Activated B cell treated with CpG ODN at 0.5 μM for 24 hours (primary cell): ENCODE measurements around the gene CWF19L2. TPM values are rescaled to one million over a fixed set of nuclear protein-coding genes. Genes with fewer than 3 reads are reported as not detected.
"Not testable (repeated sequence)": the region's sequence is repeated elsewhere in the genome, so short reads cannot be mapped to it uniquely, and the experiment has no call there.

Experiments
- ATAC-seq: fragments of 200-7000 bp; cut with Tn5 transposase; one replicate; pipeline ENCODE4 v1.10.0; 2021; ENCODE audit warnings: low read depth, mild to moderate bottlenecking, moderate library complexity
- CTCF ChIA-PET: fragments of 350-600 bp; sonication (Branson Sonifier 250); formaldehyde crosslinking; loops from one replicate; lab custom pipeline; 2021; ENCODE audit warnings: antibody characterized with exemption; lab: Charles Lee
- POLR2A ChIA-PET: fragments of 350-600 bp; sonication (Branson Sonifier 250); formaldehyde crosslinking; loops from one replicate; lab custom pipeline; 2021; ENCODE audit warnings: antibody characterized with exemption; lab: Charles Lee
- DNase-seq: peaks from one replicate; pipeline ENCODE4 v3.0.0; 2022
- H3K27ac Mint-ChIP-seq: one replicate; pipeline ENCODE4 v1.8.0; 2020; ENCODE audit warnings: mixed read lengths
- H3K27me3 Mint-ChIP-seq: one replicate; pipeline ENCODE4 v1.8.0; 2021; ENCODE audit warnings: mixed read lengths
- H3K36me3 Mint-ChIP-seq: one replicate; pipeline ENCODE4 v1.8.0; 2021; ENCODE audit warnings: low read depth, mixed read lengths
- H3K4me1 Mint-ChIP-seq: one replicate; pipeline ENCODE4 v1.8.0; 2021; ENCODE audit warnings: mixed read lengths
- H3K4me3 Mint-ChIP-seq: one replicate; pipeline ENCODE4 v1.8.0; 2020; ENCODE audit warnings: mild to moderate bottlenecking, mixed read lengths
- H3K9me3 Mint-ChIP-seq: one replicate; pipeline ENCODE4 v1.8.0; 2020; ENCODE audit warnings: mixed read lengths
- CTCF ChIP-seq: fragments of 200-600 bp; IDR thresholded peaks from one replicate; pipeline ENCODE4 v1.8.0; 2022; ENCODE audit warnings: antibody characterized with exemption, mild to moderate bottlenecking
- intact Hi-C: fragments of 100-400 bp; cut with micrococcal nuclease; formaldehyde crosslinking; loops from one replicate; pipeline ENCODE4 v1.15.1; 2024
- total RNA-seq: library from RNA; stranded (reverse); gene quantifications from 2 replicates; pipeline ENCODE4 v1.2.3, GENCODE V29; 2022

Gene CWF19L2
- total RNA-seq, 1 donor from 2014 or later: 26.1 TPM

- no peak for ATAC-seq
- ChIA-PET CTCF (interaction anchor here (1.2 kb wide), 1 partner anchor 10 kb away, joined by 3 read pairs; the partner anchor contains the start of gene CWF19L2), POLR2A (no interaction called here)
- Mint-ChIP-seq H3K27me3 (peaks cover 60% of the 10 kb centered on the region), H3K27ac (no peak overlapping the region), H3K9me3 (peaks cover 9% of the 10 kb centered on the region), H3K4me3 (no peak overlapping the region), H3K4me1 (no peaks in the 10 kb centered on the region), H3K36me3 (no peaks in the 10 kb centered on the region)
- intact Hi-C loops: no loop called here
- no peak for TF ChIP-seq CTCF
- no peak for DNase-seq
These were observed 10.1 kb upstream of the CWF19L2 start for GRCh38 chr11:107467696-107468095.

DNA sequence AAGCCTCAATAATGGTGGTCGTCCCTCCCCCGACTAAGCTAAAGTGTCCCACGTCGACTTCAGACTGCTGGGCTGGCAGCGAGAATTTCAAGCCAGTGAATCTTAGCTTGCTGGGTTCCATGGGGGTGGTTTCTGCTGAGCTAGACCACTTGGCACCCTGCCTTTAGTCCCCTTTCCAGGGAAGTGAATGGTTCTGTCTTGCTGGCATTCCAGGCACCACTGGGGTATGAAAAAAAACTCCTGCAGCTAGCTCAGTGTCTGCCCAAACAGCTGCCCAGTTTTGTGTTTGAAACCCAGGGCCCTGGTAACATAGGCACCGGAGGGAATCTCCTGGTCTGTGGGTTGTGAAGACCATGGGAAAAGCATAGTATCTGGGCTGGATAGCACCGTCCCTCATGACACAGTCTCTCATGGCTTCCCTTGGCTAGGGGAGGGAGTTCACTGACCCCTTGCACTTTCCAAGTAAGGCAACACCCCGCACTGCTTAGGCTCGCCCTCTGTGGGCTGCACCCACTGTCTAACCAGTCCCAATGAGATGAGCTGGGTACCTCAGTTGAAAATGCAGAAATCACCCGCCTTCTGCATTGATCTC is 8.7 kb upstream of the CWF19L2 start:
- H3K36me3 Mint-ChIP-seq, CTCF ChIA-PET, DNase-seq, H3K4me3 Mint-ChIP-seq, POLR2A ChIA-PET, H3K27ac Mint-ChIP-seq, intact Hi-C loops, ATAC-seq, H3K9me3 Mint-ChIP-seq, H3K4me1 Mint-ChIP-seq: not testable (repeated sequence)
- H3K27me3 Mint-ChIP-seq: peaks cover 55% of the 10 kb centered on the region

GRCh38 chr11:107457205-107457557 is 444 bp downstream of the CWF19L2 start:
- peaks cover 25% of the 10 kb centered on the region for H3K4me1 Mint-ChIP-seq
- H3K9me3 Mint-ChIP-seq: no peaks in the 10 kb centered on the region
- ChIA-PET POLR2A (interaction anchor here (0.6 to 1.6 kb wide), 8 partner anchors 10 to 1208 kb away, joined by 3 to 8 read pairs (median 4); partner anchors contain the start of genes DDX10 and RAB39A), CTCF (interaction anchor here (0.7 to 0.9 kb wide), 2 partner anchors 10 to 552 kb away, joined by 3 to 4 read pairs; partner anchors contain the start of gene CUL5)
- peaks cover 40% of the 10 kb centered on the region for H3K36me3 Mint-ChIP-seq
- no peaks in the 10 kb centered on the region for H3K27me3 Mint-ChIP-seq
- ATAC-seq (peak; percentile 13), DNase-seq (no peak)
- intact Hi-C loops: loop anchor here (1.0 to 10.0 kb wide), 9 partner anchors 108 to 1435 kb away; partner anchors contain the start of genes AASDHPPT, ALKBH8, ATM and C11orf65
- TF ChIP-seq CTCF: no peak
- H3K4me3 Mint-ChIP-seq: peak overlapping the region; percentile 90
- peak overlapping the region; percentile 93 for H3K27ac Mint-ChIP-seq

DNA sequence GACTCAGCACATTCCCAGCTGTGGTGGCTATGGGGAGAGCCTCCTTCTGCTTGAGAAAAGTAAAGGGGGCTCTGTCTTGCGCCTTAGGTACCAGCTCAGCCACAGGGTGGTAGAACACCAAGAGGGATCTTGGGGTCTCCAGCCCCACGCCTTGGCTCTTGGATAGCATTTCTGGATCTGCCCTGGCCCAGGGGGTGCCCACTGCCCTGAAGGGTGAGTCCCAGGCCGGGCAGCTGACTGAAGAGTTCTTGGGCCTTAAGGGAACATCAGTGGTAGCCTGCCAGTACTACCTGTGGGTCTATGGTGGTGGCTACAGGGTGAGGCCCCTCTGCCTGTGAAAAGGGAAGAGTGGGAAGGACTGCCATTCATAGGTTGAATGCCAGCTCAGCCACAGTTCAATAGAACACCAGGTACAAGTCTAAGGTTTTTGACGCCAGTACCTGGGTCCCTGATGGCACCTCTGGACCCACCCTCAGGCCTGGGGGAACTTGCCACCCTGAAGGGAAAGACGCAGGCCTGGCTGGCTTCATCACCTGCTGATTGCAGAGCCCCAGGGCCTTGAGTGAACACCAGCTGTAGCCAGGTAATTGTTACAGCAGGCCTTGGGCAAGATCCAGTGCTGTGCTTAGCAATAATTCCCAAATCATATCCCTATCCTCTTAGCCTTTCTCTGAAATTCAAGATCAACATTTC is 3.9 kb downstream of the CWF19L2 start:
- Mint-ChIP-seq H3K9me3 (no peaks in the 10 kb centered on the region), H3K27ac (no peak overlapping the region), H3K27me3 (no peaks in the 10 kb centered on the region), H3K4me1 (peaks cover 25% of the 10 kb centered on the region), H3K36me3 (peaks cover 56% of the 10 kb centered on the region), H3K4me3 (no peak overlapping the region)
- CTCF ChIA-PET: no interaction called here
- no peak for ATAC-seq
- no peak for TF ChIP-seq CTCF
- intact Hi-C loops: loop anchor here (10.0 kb wide), 1 partner anchor 1041 kb away; the partner anchor contains the start of gene POGLUT3
- DNase-seq: no peak
- POLR2A ChIA-PET: no interaction called here

DNA sequence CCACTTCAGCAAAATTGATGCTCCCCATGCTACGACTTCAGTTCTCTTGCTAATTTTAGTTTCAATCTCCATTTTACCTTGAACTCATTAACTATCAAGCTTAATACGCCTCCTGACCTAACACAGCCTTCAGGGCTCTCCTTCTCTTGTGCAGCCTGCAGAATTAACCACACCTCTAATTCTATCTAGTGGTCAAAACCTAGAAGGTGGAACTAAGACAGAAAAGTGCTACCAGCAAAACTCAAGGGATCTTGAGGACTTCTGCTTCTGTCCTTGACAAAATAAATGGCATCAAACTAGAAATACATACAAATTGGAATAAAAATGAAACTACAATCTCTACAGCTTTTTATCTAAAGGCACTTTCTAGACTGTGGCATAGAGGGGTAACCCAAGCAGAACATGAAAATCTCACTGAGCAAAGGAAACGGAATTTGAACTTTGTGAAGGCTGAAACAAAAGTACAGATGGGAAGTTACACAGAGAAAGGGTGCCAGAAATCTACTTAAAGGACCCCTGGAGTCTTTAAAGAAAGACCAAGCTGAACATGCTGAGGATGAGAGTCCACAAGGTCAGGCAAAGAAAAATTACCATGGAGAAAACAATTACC is 10.7 kb downstream of the CWF19L2 start:
- Mint-ChIP-seq H3K27ac (no peak overlapping the region), H3K9me3 (no peaks in the 10 kb centered on the region), H3K4me1 (peaks cover 10% of the 10 kb centered on the region), H3K27me3 (no peaks in the 10 kb centered on the region), H3K36me3 (peaks cover 72% of the 10 kb centered on the region), H3K4me3 (no peak overlapping the region)
- intact Hi-C loops: no loop called here
- ATAC-seq (no peak), DNase-seq (no peak)
- CTCF ChIA-PET: no interaction called here
- TF ChIP-seq CTCF: no peak
- POLR2A ChIA-PET: interaction anchor here (1.7 kb wide), 1 partner anchor 10 kb away, joined by 7 read pairs; the partner anchor contains the start of gene CWF19L2
